Measurements from ENCODE around the gene SLC2A5.
A peak's percentile ranks its signal among the peaks of the same experiment; 100 is the strongest.

Gene SLC2A5

DNA sequence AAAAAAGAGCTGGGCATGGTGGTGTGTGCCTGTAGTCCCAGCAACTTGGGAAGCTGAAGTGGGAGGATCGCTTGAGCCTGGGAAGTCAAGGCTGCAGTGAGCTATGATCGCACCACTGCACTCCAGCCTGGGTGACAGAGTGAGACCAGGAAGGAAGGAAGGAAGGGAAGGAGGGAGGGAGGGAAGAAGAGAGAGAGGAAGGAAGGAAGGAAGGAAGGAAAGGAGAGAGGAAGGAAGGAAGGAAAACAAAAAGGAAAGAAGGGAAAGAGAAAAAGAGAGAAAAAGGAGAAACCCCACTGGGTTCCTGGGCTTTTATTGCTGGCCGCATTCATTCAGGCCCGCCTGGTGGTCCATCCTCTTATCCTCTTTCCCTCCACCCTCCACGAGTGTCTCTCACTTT, 53.0 kb downstream of the SLC2A5 start:
- peaks cover 75% of the 10 kb centered on the region for H3K4me1 Mint-ChIP-seq
- no peak for DNase-seq
- H3K27ac Mint-ChIP-seq = no peak overlapping the region
- peaks cover 10% of the 10 kb centered on the region for H3K27me3 Mint-ChIP-seq (ENCODE audit: low read depth, poor library complexity)
- H3K4me3 Mint-ChIP-seq = no peak overlapping the region
- TF ChIP-seq, protein P1, sequence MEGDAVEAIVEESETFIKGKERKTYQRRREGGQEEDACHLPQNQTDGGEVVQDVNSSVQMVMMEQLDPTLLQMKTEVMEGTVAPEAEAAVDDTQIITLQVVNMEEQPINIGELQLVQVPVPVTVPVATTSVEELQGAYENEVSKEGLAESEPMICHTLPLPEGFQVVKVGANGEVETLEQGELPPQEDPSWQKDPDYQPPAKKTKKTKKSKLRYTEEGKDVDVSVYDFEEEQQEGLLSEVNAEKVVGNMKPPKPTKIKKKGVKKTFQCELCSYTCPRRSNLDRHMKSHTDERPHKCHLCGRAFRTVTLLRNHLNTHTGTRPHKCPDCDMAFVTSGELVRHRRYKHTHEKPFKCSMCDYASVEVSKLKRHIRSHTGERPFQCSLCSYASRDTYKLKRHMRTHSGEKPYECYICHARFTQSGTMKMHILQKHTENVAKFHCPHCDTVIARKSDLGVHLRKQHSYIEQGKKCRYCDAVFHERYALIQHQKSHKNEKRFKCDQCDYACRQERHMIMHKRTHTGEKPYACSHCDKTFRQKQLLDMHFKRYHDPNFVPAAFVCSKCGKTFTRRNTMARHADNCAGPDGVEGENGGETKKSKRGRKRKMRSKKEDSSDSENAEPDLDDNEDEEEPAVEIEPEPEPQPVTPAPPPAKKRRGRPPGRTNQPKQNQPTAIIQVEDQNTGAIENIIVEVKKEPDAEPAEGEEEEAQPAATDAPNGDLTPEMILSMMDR (IDR thresholded peaks at IDR 0.05) = no peak
- no peaks in the 10 kb centered on the region for H3K36me3 Mint-ChIP-seq (ENCODE audit: low read depth)
- no peaks in the 10 kb centered on the region for H3K9me3 Mint-ChIP-seq

DNA sequence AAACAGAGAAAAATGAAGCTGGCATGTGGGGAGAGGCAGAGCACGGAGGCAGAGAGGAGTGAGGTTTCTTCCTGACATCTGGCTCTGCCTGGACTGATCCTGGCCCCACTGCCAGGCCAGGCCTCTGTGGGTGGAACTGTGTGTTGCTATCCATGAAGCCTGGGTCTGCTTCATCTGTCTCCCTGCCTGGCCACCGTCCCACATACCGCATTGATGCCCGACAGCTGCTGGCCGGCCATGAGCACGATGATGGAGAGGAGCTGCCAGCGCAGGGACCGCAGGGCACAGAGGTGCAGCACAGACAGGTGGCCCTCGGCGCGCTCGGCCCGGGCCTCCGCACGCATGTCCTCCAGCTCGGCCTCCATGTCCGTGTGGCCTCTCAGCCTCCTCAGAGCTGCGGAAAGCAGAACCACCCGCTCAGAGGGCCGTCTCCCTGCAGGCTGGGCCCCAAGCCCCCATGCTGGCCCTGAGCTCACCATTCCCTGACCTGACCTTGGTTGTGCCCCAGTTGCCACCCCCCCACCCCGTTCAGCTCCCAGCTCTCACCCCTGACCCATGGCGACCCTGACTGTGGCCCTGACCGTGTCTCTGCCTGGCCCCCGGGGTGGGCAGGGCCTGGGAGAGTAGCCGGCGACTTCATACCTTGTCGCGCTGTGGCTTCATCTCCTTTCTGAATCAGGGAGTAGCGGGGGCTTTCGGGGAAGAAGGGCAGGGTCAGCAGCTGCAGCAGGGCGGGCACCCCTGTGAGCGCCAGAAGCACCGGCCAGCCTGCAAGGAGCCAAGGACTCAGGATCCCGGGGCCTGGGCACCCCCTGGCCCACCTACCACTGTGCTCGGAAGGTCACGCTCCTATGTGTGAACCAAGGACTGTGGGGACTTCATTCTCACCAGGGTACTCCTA, 54.7 kb downstream of the SLC2A5 start:
- H3K4me1 Mint-ChIP-seq = peaks cover 72% of the 10 kb centered on the region
- peaks cover 16% of the 10 kb centered on the region for H3K27me3 Mint-ChIP-seq (ENCODE audit: low read depth, poor library complexity)
- no peaks in the 10 kb centered on the region for H3K9me3 Mint-ChIP-seq
- DNase-seq = no peak
- H3K4me3 Mint-ChIP-seq = no peak overlapping the region
- no peaks in the 10 kb centered on the region for H3K36me3 Mint-ChIP-seq (ENCODE audit: low read depth)
- H3K27ac Mint-ChIP-seq = peak overlapping the region; percentile 5
- TF ChIP-seq, protein P1 (IDR thresholded peaks at IDR 0.05) = no peak

DNA sequence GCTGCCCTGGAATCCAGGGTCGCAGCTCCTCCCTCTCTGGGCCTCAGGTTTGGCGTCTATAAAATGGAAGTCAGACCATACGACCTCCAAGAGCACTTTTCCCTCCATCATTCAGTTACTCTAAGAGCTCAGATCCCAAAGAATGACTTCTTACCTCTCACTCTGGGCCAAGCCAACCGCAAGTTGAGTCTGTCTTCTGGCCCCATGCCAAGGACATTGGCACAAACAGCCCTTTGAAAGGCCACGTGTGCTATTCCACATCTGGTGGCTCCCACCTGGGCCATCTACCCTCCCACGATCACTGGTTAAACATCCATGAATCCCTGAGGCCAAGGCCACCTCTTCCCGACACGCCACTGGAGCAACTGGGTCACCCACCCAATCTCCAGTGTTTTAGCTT, 55.6 kb downstream of the SLC2A5 start:
- DNase-seq = no peak
- Mint-ChIP-seq H3K4me1 (peaks cover 67% of the 10 kb centered on the region), H3K27ac (no peak overlapping the region), H3K36me3 (ENCODE audit: low read depth) (no peaks in the 10 kb centered on the region), H3K4me3 (no peak overlapping the region), H3K27me3 (ENCODE audit: low read depth, poor library complexity) (peaks cover 17% of the 10 kb centered on the region), H3K9me3 (no peaks in the 10 kb centered on the region)
- TF ChIP-seq, protein P1 (IDR thresholded peaks at IDR 0.05) = no peak

DNA sequence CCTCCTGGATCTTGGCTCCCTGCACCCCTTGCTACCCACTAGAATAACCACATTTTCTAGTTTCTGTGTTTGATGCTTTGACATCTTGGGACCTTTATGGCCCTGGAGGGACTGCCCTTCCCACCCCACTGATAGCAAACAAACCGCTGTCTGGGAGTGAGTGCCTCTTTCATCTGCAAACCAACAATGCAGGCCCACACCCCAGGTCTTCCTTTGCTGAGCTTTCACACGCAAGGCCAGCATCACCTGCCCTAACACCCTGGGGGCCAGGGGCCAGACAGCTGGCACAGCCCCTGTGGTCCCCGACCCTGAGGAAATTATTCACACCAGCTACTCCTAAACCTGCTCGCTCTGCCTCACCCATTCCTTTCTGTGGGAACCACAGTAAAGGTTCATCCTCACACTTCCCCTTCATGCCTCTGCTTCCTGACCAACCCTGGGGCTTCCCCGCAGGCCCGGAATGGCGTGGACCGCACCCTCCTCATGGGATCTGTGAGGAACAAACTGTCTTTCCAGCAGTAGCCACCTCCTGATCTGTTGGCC, 58.6 kb downstream of the SLC2A5 start:
- Mint-ChIP-seq H3K27ac (peak overlapping the region; percentile 57), H3K4me3 (no peak overlapping the region), H3K4me1 (peaks cover 46% of the 10 kb centered on the region), H3K36me3 (ENCODE audit: low read depth) (no peaks in the 10 kb centered on the region), H3K27me3 (ENCODE audit: low read depth, poor library complexity) (peaks cover 22% of the 10 kb centered on the region), H3K9me3 (no peaks in the 10 kb centered on the region)
- no peak for DNase-seq
- TF ChIP-seq, protein P1 (IDR thresholded peaks at IDR 0.05) = no peak

DNA sequence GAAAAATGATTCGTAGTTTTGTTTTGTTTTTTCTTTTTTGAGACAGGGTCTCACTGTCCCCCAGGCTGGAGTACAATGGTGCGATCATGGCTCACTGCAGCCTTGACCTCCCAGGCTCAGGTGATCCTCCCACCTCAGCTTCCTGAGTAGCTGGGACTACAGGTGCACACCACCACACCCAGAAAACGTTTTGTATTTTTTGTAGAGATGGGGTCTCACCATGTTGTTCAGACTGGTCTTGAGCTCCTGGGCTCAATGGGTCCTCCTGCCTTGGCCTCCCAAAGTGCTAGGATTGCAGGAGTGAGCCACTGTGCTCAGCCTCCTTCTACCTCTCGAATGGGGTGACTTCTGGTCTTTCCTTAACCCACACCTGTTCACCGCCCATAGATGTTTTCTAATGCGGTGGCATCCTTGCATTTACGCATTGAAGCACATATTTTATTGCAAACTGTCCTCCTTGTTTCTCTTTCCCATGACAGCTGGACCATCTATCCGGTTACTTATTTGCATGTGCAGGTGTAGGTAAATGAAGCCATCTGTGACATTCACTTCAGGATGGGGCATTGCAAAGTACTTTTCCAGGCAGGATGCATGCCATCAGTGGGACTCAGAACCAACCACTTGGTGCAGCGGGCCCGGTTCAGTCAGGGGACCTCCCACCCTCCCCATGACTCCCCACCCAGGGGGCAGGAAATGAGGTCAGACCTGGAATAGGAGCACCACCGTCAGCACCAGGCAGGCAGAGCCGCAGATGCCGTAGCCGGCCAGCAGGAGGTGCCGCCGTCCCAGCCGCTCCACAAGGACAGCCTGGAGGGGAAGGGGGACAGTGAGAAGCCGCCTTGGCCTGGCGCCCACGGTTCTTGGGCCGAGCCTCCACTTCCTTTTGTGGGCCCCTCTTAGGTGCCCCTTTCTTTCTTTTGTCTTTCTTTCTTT, 59.7 kb downstream of the SLC2A5 start:
- Mint-ChIP-seq H3K27ac (no peak overlapping the region), H3K36me3 (ENCODE audit: low read depth) (no peaks in the 10 kb centered on the region), H3K4me3 (no peak overlapping the region), H3K27me3 (ENCODE audit: low read depth, poor library complexity) (peaks cover 26% of the 10 kb centered on the region), H3K9me3 (no peaks in the 10 kb centered on the region), H3K4me1 (peaks cover 40% of the 10 kb centered on the region)
- TF ChIP-seq, protein P1 (IDR thresholded peaks at IDR 0.05) = peak; percentile 62
- DNase-seq = peak; percentile 60
